Stimulated activated CD4-positive, alpha-beta T cell treated with anti-CD3 and anti-CD28 coated beads, Interleukin-15, amount 100 ng/mL, for 1 hour (primary cell): Measurements from ENCODE around the gene SC5D.

Source experiments
- DNase-seq, 2 donors: peaks; one replicate each; pipeline ENCODE4 v3.0.0-alpha.2; 2020; ENCODE audit warnings: low read depth in 1 of 2, low spot score in 1 of 2

SC5D gene, protein sequence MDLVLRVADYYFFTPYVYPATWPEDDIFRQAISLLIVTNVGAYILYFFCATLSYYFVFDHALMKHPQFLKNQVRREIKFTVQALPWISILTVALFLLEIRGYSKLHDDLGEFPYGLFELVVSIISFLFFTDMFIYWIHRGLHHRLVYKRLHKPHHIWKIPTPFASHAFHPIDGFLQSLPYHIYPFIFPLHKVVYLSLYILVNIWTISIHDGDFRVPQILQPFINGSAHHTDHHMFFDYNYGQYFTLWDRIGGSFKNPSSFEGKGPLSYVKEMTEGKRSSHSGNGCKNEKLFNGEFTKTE

DNA sequence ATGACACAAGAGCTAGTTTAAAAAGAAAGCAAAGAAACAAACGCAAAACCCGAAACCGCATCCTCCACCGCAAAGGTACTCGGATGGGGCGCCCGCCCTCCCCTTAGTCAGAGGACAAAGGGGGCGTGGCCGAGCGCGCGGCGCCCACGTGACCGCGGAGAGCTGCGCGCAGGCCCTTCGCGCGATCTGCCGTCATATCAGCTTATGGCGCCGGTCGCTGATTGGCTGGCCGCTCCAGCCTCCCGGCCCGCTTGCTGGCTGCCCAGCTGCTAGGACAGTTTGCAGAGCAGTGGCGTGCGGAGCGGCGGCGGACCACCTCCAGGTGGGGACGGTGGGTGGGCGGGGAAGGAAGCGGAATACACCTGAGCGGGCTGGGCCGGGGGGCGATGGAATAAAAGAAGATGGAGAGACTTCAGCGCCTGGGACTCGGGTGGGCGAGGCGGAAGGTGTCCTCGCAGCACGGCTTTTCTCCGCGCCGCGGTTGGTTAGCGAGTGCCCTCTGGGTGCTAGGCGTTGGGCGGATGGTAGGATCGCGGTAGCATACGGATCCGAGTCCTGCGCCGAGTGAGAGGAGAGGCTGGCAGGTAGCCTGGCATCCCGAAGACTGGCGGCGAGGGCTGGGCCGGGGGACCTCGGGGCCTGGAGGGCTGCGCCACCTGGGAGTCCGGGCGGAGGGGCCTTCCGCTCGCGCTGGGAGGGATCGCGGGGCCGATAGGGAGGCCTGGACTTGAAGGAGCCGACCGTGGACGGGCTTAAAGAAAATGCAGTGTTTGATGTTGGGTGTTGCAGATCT is at the start of gene SC5D:
SC5D (plus strand) TSS at position 277 of the 793 bp plus-strand sequence. CDS start 10,605 bp downstream, outside the sequence.
- peak; percentile 88 for DNase-seq

DNA sequence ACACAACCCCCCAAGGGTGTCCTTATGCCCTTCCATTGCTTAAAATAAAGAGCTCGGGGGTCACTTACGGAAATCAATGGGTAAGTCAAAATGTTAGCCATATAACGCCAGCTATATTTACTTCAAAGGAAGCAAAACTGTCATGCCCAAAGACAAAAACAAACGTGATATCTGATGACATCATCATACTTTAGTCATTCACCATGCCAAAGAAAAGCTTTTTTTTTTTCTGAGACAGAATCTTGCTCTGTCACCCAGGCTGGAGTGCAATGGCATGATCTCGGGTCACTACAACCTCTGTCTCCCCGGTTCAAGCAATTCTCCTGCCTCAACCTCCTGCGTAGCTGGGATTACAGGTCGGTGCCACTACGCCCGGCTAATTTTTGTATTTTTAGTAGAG is 47.7 kb upstream of the SC5D start:
- DNase-seq: no peak

DNA sequence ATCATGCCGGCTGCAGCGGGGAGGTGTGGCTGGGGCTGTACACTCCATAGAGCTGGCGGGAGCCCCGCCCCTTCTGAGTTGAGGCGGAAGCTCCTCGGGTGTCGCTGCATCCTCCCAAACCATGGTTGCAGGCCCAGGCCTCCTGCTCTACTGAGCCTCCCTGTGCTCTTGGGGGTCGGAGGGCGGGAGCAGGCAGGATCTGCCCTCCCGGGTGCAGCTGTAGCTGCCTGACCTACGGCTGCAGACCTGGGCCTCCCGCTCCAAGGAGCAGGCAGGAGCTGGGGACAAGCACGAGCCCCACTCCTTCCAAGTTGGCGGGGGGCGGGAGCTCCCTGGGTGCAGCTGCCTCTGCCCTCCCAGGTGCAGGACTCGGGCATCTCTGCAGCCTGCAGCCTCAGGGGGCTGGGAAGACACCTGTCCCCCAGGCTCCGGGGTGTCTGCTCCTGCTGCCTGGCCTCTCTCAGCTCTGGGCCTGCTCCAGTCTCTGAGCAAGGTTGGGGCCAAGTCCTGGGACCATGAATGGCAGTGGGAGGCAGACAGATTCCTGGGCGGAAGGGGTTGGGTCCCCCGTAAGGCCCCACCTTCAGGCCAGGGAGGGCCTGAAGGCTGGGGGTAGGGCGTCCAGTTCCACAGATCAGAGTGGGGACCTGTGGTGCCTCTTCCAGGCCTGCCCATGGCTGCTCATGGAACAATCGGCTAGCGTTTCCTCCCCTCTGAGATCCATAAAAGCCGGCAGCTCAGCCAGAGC is 46.4 kb upstream of the SC5D start:
- DNase-seq: no peak

DNA sequence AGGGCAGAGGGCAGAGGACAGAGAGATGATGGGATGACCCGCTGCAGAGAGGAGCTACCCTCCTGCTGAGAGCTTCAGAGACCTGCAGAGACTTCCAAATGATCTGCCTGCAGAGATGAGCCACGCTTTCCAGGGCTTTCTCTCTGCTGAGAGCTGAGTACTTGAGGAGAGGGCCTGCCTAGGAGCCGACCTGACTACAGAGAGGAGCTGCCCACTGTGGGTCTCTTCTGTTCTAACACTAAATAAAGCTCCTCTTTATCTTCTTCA is 45.9 kb upstream of the SC5D start:
- DNase-seq: no peak

DNA sequence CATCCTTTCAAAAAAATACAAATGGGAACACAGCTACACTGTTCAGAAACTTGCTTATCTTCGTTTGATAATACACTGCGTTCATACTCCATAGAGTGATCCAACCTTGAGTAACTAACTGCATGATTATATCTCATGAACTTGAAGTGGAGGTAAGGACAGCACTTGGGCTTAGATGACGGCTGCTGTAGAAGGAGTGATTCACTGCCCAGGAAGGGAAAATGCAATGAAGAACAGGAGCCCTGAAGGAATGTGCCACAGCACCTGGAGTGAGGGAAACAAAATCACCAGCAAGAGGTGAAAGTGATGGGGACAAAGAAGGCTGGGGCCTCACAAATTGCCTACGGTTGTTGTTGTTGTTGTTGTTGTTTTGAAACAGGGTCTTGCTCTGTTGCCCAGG is 44.1 kb upstream of the SC5D start:
- no peak for DNase-seq

DNA sequence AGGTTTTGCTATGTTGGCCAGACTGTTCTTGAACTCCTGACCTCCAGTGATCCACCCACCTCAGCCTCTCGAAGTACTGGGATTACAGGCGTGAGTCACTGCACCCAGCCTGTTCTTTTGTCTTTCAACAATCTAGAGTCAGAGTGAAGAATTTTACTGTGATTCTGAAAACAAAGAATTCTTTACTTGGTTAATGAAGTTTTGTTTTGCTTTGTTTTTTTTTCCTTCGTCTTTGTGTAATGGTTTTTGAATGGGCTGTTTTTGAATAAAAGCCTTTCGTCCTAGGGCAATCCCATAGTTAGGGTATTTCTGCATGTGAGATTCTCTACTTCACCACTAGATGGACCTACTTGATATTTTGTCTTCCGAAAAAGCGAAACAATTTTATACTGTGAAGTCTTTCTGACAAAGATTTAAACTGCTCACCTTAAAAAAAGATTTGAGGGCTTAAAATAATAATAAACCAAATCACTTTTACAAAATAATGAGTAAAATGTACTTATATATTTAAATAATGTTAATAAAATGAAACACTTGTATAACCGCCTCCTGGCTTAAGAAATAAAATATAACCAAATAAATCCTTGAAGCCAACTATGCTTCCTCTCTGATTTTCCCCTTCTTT is 43.4 kb upstream of the SC5D start:
- DNase-seq: no peak

DNA sequence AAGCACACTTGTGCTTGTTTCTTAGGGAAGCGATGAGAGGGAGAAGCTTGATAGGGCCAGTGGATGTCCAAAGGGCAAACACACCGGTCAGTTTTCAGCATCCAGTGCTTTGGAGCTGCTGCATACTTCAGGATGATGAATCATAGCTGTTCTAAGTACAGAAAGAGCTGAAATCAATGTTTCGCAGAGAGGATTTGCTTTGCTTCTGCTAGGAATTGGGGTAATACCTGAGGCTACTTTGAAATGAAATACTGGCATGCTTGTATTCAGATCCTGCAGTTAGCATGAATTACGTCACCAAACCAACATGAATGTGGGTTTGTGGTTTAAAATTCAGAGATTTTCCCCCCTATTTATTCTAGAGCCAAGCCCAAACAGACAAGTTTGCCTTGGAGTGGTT is 41.7 kb upstream of the SC5D start:
- DNase-seq: no peak

DNA sequence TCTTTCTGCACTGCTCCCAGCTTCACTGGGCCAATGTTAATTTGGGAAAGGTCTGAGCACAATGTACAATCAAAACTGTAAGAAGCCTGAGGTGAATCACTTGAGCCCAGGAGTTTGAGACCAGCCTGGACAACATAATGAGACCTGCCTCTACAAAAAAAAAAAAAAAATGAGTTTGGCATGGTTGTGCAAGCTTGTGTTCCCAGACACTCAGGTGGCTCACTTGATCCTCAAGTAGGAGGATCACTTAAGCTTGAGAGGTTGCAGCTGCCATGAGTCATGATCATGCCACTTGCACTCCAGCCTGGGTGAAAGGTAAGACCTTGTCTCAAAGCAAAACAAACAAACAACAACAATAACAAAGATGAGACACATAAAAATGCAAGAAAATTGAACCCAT is 38.6 kb upstream of the SC5D start:
- no peak for DNase-seq

DNA sequence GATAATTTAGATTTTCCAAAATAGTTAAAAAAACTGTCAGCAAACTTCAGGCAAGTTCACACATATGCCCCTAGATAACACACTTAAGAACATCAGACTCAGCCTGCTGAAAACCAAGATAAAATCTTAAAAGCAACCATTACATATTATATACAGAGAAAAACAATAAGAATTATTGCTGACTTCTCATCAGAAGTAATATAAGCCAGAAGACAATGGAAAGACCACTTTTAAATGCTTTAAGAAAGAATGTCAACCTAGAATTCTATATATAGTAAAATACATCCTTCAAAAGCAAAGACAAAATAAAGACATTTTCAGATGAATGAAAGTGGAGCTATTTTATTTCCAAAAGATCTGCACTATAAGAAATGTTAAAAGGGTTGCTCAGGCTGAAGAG is 37.8 kb upstream of the SC5D start:
- no peak for DNase-seq

DNA sequence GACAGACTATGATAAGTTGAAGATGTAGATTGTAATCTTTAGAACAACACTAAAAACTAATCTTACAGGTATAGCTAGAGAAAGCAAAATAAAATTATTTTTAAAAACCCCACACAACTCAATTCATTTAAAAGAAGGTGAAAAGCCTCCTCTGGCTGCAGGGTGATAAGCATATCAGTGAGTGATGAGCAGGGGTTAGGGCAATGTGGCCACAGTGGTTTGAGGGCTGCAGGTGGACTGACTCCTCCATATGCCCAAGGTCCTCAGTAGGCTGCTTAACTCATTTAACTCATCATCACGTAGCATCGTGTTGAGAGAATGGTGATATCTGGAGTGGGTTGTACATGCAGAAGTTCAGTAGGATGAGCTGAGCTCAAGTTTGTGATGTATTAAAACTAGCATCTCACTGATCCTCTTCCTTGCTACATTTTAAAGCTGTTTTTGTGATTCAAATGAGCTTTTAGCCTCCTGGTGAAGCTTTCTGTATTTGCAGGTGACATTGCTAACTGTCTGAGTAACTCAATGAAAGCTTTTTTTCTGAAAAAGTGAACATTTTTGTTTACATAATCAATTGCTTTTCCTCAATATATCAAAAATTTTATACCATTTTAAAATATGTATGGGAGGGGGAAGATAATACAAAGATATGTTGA is 37.0 kb upstream of the SC5D start:
- DNase-seq: no peak

DNA sequence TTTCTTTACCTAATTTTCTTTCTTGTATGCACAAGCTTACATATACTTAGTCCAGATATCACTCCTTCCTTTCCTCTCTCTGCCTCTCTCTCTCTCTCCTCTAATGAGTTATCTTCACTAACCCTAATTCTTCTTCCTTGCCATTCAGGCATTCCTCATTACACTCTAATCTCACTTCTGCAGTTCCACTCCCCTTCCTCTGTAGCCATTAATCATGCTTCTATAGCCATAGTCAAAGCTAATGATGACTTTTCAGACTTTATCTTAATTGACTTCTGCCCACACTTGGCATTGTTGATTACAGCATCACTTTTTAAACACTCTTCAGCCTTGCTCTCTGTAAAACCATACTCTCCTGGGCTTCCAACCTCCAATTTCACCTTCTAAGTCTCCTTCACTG is 35.3 kb upstream of the SC5D start:
- DNase-seq: no peak

DNA sequence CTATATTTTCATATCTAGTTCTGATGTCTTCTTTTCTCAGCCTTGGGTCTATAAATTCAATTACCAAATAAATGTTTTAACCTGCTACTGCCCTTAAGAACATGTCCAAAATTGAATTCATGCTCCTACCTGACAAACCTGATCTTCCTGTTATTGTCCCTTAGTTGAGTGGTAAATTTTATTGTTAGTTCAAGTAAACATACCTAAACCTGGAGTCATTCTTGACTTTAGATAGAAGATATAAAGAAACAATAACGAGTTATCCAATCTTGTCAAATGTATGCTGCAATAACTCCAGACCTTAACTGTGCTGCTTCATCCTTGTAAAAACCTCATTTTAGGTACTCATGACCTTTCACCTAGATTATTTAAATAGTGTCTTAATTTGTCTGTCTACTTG is 34.6 kb upstream of the SC5D start:
- no peak for DNase-seq

DNA sequence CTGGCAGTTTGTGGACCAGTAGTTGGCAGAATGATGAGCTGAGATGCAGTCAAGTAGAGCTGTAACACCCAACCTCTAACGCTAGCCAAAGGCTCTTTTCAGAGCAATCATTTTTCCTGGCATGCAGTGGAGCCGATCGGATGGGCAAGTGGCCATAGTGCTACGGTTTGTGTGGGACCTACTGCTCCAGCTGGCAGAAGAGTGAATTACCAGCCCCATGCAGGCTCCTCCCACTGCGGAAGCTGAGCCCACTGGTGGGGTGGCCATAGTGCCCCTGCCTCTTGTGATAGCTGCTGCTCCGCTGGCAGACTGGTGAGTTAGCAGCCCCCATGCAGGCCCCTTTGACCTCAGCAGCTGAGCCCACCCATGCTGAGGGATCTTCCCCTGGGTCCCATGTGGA is 27.0 kb upstream of the SC5D start:
- no peak for DNase-seq

DNA sequence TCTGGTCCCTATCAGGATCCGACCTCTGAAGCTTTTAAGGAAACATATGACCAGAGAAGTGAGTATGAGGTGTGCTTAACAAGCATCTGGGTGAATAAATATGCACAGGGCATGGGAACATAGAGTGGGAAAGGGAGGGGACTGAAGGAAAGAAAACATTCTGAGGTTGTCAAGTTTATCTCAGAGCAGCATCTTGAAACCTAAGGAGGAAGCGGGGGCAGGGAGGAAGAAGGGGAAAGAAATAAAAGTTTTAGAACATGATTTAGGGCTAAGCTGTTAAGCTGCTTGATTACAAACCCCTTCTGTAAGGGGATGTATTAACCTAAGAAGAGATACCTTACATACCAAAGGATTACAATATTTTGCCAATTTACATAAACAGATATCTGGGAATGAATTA is 24.0 kb upstream of the SC5D start:
- DNase-seq: no peak

DNA sequence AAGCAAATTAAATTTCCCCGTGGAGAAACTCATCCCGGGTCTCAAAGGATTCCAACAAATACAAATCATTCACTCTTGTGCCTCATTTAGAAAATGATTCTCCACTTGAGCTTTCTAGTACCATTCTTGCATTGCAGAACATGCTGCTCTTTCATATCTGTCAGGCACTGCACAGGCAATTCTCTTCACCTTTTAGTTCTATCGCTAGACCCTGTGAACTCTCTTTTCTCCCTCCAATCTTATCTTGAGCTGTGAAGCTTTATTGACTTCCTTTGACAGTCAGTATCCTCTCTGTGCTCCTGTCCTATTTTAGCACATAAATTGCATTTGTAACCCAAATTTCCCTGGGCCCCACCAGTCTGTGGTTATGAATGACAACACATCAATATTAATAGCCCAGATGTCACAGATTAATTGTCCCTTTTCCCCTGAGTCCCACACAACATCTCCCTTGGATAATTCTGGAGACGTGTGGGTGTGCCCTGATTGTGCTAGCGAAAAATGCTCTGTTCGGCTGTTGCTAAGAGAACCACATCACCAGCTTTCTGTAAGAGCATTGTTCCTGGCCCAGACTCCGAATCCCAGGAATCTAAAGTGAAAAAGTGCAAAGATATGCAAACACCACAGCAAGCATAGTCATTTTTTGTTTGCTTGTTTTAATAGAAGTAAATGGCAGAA is 22.4 kb upstream of the SC5D start:
- no peak for DNase-seq

DNA sequence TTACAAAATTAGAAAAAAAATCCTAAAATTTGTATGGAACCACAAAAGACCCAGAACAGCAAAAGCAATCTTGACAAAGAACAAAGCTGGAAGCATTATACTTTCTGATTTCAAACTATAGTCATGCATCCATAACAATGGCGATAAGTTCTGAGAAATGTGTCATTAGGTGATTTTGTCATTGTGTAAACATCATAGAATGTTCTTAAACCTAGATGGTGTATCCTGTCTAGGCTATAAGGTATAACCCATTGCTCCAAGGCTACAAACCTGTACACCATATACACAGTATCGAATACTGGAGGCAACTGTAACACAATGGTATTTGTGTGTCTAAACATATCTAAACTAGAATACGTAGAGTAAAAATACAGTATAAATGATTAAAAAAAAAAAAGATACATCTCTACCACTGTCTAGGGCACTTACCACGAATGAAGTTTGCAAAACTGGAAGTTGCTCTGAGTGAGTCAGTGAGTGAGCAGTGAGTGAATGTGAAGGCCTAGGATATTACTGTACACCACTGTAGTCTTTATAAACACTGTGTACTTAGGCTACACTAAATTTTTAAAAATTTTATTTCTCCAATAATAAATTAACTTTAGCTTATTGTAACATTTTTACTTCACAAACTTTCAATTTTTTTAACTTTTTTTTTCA is 18.1 kb upstream of the SC5D start:
- no peak for DNase-seq

DNA sequence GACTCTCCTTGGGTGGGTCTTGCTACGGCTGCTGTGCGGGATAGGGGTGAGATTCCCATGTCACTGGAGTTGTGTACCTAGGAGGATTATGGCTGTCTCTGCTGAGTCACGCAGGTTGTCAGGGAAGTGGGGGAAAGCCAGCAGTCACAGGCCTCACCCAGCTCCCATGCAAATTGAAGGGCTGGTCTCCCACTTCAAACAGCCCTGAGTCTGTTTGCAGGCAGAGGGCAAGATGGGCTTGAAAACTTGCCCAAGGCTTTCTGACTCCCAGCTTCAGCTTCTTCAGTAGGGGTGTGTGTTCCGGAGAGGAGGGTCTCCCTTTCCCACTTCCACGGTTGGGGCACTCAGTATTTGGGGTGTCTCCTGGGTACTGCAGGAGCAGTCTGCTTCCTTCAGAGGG is 10.9 kb upstream of the SC5D start:
- no peak for DNase-seq

DNA sequence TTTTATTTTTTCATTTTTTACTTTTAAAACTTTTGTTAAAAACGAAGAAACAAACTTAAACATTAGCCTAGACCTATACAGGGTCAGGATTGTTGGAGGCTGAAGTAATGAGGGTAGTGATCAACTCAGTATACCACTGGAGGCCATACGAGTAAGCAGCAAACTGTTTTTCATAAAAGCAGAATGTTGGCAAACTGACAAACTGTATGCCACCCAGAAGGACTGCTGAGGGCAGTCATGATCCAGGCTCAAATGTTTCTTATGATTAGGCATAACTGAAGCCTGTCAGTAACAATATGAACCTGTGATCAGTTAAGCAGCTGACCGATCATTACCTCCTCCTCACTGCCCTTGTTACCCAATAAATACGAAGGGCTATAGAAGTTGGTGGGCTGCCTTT is 10.2 kb upstream of the SC5D start:
- no peak for DNase-seq

DNA sequence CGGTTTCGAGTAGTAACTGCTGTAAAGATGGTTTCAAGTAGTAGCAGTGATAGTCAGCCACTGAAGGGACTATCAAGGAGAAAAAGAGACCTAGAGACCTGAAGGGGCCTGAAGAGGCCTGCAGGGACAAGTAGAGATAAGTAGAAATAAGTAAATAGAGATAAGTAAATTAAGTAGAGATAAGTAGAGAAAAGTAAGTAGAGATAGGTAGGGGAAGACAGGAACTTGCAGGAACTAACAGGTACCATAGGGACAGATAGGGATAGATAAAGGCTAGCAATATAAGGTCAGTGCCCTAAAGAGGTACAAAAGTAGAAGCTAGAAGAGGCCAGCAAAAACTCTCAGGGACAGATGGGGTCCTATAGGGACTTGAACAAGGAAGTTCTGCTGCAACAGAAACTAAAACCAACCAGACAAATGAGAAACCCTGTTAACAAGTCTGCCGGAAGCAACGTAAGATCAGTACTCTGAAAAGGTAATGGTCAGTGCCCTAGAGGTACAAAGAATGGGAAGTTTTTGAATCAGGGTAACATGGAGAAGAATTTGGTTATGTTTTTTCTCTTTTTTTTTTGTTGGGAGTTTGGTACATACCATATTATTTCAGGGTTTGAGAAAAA is 9.6 kb upstream of the SC5D start:
- DNase-seq: no peak

DNA sequence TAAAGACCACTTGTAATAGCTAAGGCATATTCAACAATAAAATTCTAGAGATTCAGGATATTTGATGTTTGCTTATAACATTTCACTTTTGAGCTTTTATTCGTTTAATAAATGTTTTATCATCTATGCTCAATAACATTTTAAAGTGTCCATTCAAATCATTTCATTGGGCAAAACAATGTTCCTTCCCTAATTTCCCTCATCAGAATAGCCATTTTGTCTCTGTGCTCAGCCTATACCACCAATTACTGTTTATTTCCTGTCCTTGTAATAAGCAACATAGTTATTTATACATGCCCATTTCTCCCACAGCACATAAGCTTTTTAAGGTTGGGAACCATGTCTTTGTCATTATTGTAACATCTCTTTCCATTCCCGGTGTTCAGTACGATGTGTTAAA is 1.3 kb upstream of the SC5D start:
- DNase-seq: no peak
